H1 (cell line): Measurements from ENCODE around the gene PPP2R2C. TPM values are rescaled to one million over a fixed set of nuclear protein-coding genes. Genes with fewer than 3 reads are reported as not detected.

Source experiments
- CTCF ChIA-PET: fragments of 300-600 bp; sonication (Branson Sonifier 250); formaldehyde crosslinking; loops from one replicate; lab custom pipeline; 2021; ENCODE audit not compliant: partially characterized antibody; lab: Charles Lee
- POLR2A ChIA-PET: fragments of 300-600 bp; sonication (Branson Sonifier 250); formaldehyde crosslinking; loops from one replicate; lab custom pipeline; 2021; ENCODE audit warnings: inconsistent platforms; ENCODE audit not compliant: partially characterized antibody; lab: Charles Lee
- DNase-seq, 2 experiments: peaks; one replicate each; pipeline versions ENCODE4 v3.0.0 to v3.0.0-alpha.2; 2010 to 2022; ENCODE audit warnings: low spot score in 2 of 2, low read depth in 1 of 2, mixed read lengths in 1 of 2
- FAIRE-seq: peaks from 2 replicates; lab custom pipeline; 2011; peaks lifted over from hg19 to GRCh38; lab: Jason Lieb, UNC
- H2AFZ ChIP-seq: 2 replicates; pipeline ENCODE4 v1.8.1; 2012; ENCODE audit warnings: low read length, inconsistent platforms
- H2AK5ac ChIP-seq: 2 replicates; pipeline ENCODE4 v1.6.1; 2013; ENCODE audit warnings: low read depth, low read length
- H2BK120ac ChIP-seq: replicated peaks from 2 replicates; pipeline ENCODE3; 2013; ENCODE audit warnings: low read depth, low read length, inconsistent platforms
- H2BK12ac ChIP-seq: 2 replicates; pipeline ENCODE4 v1.6.1; 2013; ENCODE audit warnings: low read depth, low read length
- H2BK15ac ChIP-seq: 2 replicates; pipeline ENCODE4 v1.6.1; 2013; ENCODE audit warnings: low read length
- H2BK20ac ChIP-seq: 2 replicates; pipeline ENCODE4 v1.6.1; 2013; ENCODE audit warnings: low read length
- H2BK5ac ChIP-seq: 2 replicates; pipeline ENCODE4 v1.6.1; 2013; ENCODE audit warnings: low read depth, low read length
- H3K14ac ChIP-seq: 2 replicates; pipeline ENCODE4 v1.6.1; 2013; ENCODE audit warnings: inconsistent platforms; ENCODE audit not compliant: insufficient read length
- H3K18ac ChIP-seq: 2 replicates; pipeline ENCODE4 v1.6.1; 2013; ENCODE audit warnings: low read length; ENCODE audit errors: extremely low read depth
- H3K23ac ChIP-seq: 2 replicates; pipeline ENCODE4 v1.6.1; 2013; ENCODE audit warnings: inconsistent platforms; ENCODE audit not compliant: insufficient read length
- H3K23me2 ChIP-seq: 2 replicates; pipeline ENCODE4 v1.6.1; 2013; ENCODE audit warnings: low read depth, low read length
- H3K27ac ChIP-seq: 2 replicates; pipeline ENCODE4 v1.6.1; 2011; ENCODE audit warnings: low read depth, low read length, inconsistent platforms
- H3K27me3 ChIP-seq, 4 experiments: replicated peaks in 1 of 4; 1 replicate in 1 of 4; 2 replicates in 3 of 4; pipeline versions ENCODE4 v1.6.1 to v1.8.1; 2011 to 2013; ENCODE audit warnings: low read length in 3 of 4, mild to moderate bottlenecking in 3 of 4, inconsistent platforms in 2 of 4, mixed read lengths in 2 of 4, moderate library complexity in 1 of 4; ENCODE audit not compliant: control insufficient read depth in 3 of 4, insufficient read depth in 3 of 4; ENCODE audit errors: extremely low read depth in 1 of 4
- H3K36me3 ChIP-seq, 4 experiments: 2 replicates each; pipeline versions ENCODE4 v1.6.1 to v1.8.1; 2011 to 2013; ENCODE audit warnings: mild to moderate bottlenecking in 4 of 4, low read length in 3 of 4, moderate library complexity in 2 of 4, control low read depth in 1 of 4, inconsistent platforms in 1 of 4; ENCODE audit not compliant: insufficient read depth in 4 of 4, control insufficient read depth in 2 of 4
- H3K4ac ChIP-seq: replicated peaks from 2 replicates; pipeline ENCODE3; 2013; ENCODE audit warnings: low read length, low read depth, mixed read lengths, inconsistent platforms; ENCODE audit not compliant: insufficient read length
- H3K4me1 ChIP-seq, 4 experiments: replicated peaks in 1 of 4; 1 replicate in 1 of 4; 2 replicates in 3 of 4; pipeline versions ENCODE4 v1.6.1 to v1.8.1; 2011 to 2013; ENCODE audit warnings: low read length in 3 of 4, inconsistent platforms in 2 of 4, mixed read lengths in 1 of 4; ENCODE audit not compliant: insufficient read depth in 4 of 4, control insufficient read depth in 3 of 4
- H3K4me2 ChIP-seq, 2 experiments: 2 replicates each; pipeline versions ENCODE4 v1.6.1 to v1.8.1; 2011 to 2013; ENCODE audit warnings: low read depth in 2 of 2, low read length in 2 of 2, control low read depth in 1 of 2, inconsistent platforms in 1 of 2, mild to moderate bottlenecking in 1 of 2; ENCODE audit not compliant: insufficient read depth in 1 of 2
- H3K4me3 ChIP-seq, 4 experiments: fragments of 200-600, 300-600 bp in 1 of 4; sonication (generic), shearing (Covaris generic), sonication (Bioruptor Twin) in 1 of 4; 2 replicates each; pipeline versions ENCODE4 v1.5.1 to v1.8.1; 2011 to 2016; ENCODE audit warnings: low read length in 4 of 4, low read depth in 3 of 4, control low read depth in 2 of 4, inconsistent platforms in 2 of 4, mild to moderate bottlenecking in 2 of 4, mixed read lengths in 1 of 4, moderate library complexity in 1 of 4; ENCODE audit not compliant: insufficient read depth in 2 of 4; ENCODE audit errors: extremely low read depth in 1 of 4
- H3K56ac ChIP-seq: replicated peaks from 2 replicates; pipeline ENCODE3; 2013; ENCODE audit warnings: low read depth, mild to moderate bottlenecking, mixed read lengths, low read length, inconsistent platforms; ENCODE audit not compliant: insufficient read length
- H3K79me1 ChIP-seq: 2 replicates; pipeline ENCODE4 v1.6.1; 2013; ENCODE audit warnings: low read depth, low read length, control low read depth
- H3K79me2 ChIP-seq, 2 experiments: 2 replicates each; pipeline versions ENCODE4 v1.6.1 to v1.8.1; 2012 to 2013; ENCODE audit warnings: low read length in 2 of 2, mild to moderate bottlenecking in 2 of 2, inconsistent platforms in 1 of 2; ENCODE audit not compliant: insufficient read depth in 2 of 2, control insufficient read depth in 1 of 2
- H3K9ac ChIP-seq, 4 experiments: replicated peaks in 1 of 4; 1 replicate in 1 of 4; 2 replicates in 3 of 4; pipeline versions ENCODE4 v1.6.1 to v1.8.1; 2011 to 2013; ENCODE audit warnings: low read depth in 3 of 4, low read length in 3 of 4, control low read depth in 2 of 4, mild to moderate bottlenecking in 2 of 4, moderate library complexity in 2 of 4, inconsistent platforms in 1 of 4; ENCODE audit errors: extremely low read depth in 1 of 4
- H3K9me3 ChIP-seq, 2 experiments: 2 replicates each; pipeline versions ENCODE4 v1.6.1 to v1.8.1; 2012 to 2013; ENCODE audit warnings: mild to moderate bottlenecking in 2 of 2, moderate library complexity in 2 of 2, control low read depth in 1 of 2, inconsistent platforms in 1 of 2, low read depth in 1 of 2, low read length in 1 of 2, mixed read lengths in 1 of 2; ENCODE audit not compliant: insufficient read depth in 2 of 2
- H4K20me1 ChIP-seq, 2 experiments: replicated peaks in 1 of 2; 2 replicates each; pipeline versions ENCODE3 to v1.8.1; 2011 to 2013; ENCODE audit warnings: inconsistent platforms in 2 of 2, low read length in 2 of 2, mild to moderate bottlenecking in 1 of 2; ENCODE audit not compliant: insufficient read depth in 2 of 2, control insufficient read depth in 1 of 2
- H4K5ac ChIP-seq: 2 replicates; pipeline ENCODE4 v1.6.1; 2013; ENCODE audit warnings: low read length, low read depth, mixed read lengths, inconsistent platforms; ENCODE audit not compliant: insufficient read length
- H4K8ac ChIP-seq: 2 replicates; pipeline ENCODE4 v1.8.0; 2013; ENCODE audit warnings: mild to moderate bottlenecking, moderate library complexity, low read length, inconsistent platforms; ENCODE audit not compliant: insufficient read depth; ENCODE audit errors: extremely low read depth
- H4K91ac ChIP-seq: replicated peaks from 2 replicates; pipeline ENCODE3; 2013; ENCODE audit warnings: low read length, mixed read lengths, inconsistent platforms; ENCODE audit not compliant: insufficient read length
- ATF2 ChIP-seq: IDR thresholded peaks from 2 replicates; pipeline ENCODE4 v1.6.1; 2012; ENCODE audit warnings: low read length, inconsistent platforms
- CEBPB ChIP-seq: IDR thresholded peaks from 2 replicates; pipeline ENCODE4 v1.6.1; 2012; ENCODE audit warnings: low read depth, low read length
- CTBP2 ChIP-seq: IDR thresholded peaks from 2 replicates; pipeline ENCODE4 v1.7.0; 2011; ENCODE audit warnings: borderline replicate concordance, mild to moderate bottlenecking, moderate library complexity, mixed read lengths, low read length; ENCODE audit not compliant: insufficient read depth, insufficient read length
- CTCF ChIP-seq, 3 experiments: IDR thresholded peaks; 1 replicate in 2 of 3; 2 replicates in 1 of 3; pipeline versions ENCODE4 v1.5.1 to v1.6.1; 2011; ENCODE audit warnings: low read length in 3 of 3, mild to moderate bottlenecking in 3 of 3, inconsistent platforms in 2 of 3, low read depth in 1 of 3, moderate library complexity in 1 of 3; ENCODE audit not compliant: insufficient read depth in 1 of 3; ENCODE audit errors: control extremely low read depth in 1 of 3
- EGR1 ChIP-seq: IDR thresholded peaks from 2 replicates; pipeline ENCODE4 v1.6.1; 2011; ENCODE audit warnings: low read depth, low read length, borderline replicate concordance
- KDM1A ChIP-seq: fragments of 200-600, 300-600 bp; sonication (generic); IDR thresholded peaks from 2 replicates; pipeline ENCODE4 v1.7.1; 2016; ENCODE audit warnings: mild to moderate bottlenecking, low read length, borderline replicate concordance
- SP2 ChIP-seq: IDR thresholded peaks from 2 replicates; pipeline ENCODE4 v1.6.1; 2012; ENCODE audit warnings: mild to moderate bottlenecking, low read length, inconsistent platforms
- TCF12 ChIP-seq: IDR thresholded peaks from 2 replicates; pipeline ENCODE4 v1.6.1; 2011; ENCODE audit warnings: low read depth, mild to moderate bottlenecking, low read length
- TEAD4 ChIP-seq: IDR thresholded peaks from 2 replicates; pipeline ENCODE4 v1.6.1; 2012; ENCODE audit warnings: low read depth, low read length, inconsistent platforms, mixed read lengths
- WGBS, 2 experiments: shearing (Covaris generic) in 1 of 2; methylation state at CpG; one replicate each; pipeline versions ENCODE4 v1.1.6 to v1.1.7; 2013 to 2015; ENCODE audit warnings: low lambda C conversion rate in 2 of 2, mixed read lengths in 2 of 2, inconsistent platforms in 1 of 2, low coverage in 1 of 2, missing lambda C conversion rate in 1 of 2; ENCODE audit not compliant: insufficient replicate concordance in 2 of 2, insufficient coverage in 1 of 2, insufficient read length in 1 of 2; ENCODE audit errors: extremely low coverage in 1 of 2, missing lambda C conversion rate in 1 of 2; 5-methylcytosine and 5-hydroxymethylcytosine counted together
- polyA plus RNA-seq, 7 experiments: library from polyadenylated mRNA; depleted of rRNA in 3 of 7; stranded (reverse) in 5 of 7; unstranded in 2 of 7; fragments of >200 nt in 5 of 7; fragments of 200-250 nt in 2 of 7; gene quantifications; 1 replicate in 5 of 7; 2 replicates in 1 of 7; 4 replicates in 1 of 7; pipeline versions ENCODE4 v1.2.1 to v1.2.3, GENCODE V29; 2011 to 2013; ENCODE audit warnings: missing spikeins in 2 of 7, mixed read lengths in 2 of 7
- total RNA-seq: library from RNA; stranded (reverse); fragmentation: NEBNext Ultra II Directional; extraction: Animal tissue kit (Norgen Biotek cat#: 25700); gene quantifications from 2 replicates; pipeline ENCODE4 v1.2.1, GENCODE V29; 2021

The PPP2R2C gene
- total and polyA plus RNA-seq, 2 of the 8 experiments (the other 6 are each of a cell fraction or from before 2014, with no cell fraction given): 6.4 TPM

- no peak overlapping the region for H2AFZ ChIP-seq
- DNase-seq (no peak), FAIRE-seq (no peak)
- no peak overlapping the region for H4K5ac ChIP-seq
- H3K4ac ChIP-seq: no peak overlapping the region
- H2AK5ac ChIP-seq: peak overlapping the region; percentile 53; the same call in 1 of the 2 replicates
- H3K27ac ChIP-seq: no peak overlapping the region
- no peak overlapping the region for H3K14ac ChIP-seq
- H3K23ac ChIP-seq: no peak overlapping the region
- H2BK120ac ChIP-seq: no peak overlapping the region
- no peak overlapping the region for H2BK20ac ChIP-seq
- H3K23me2 ChIP-seq: no peaks in the 10 kb centered on the region
- no peak overlapping the region for H2BK5ac ChIP-seq
- no peak overlapping the region for H3K4me2 ChIP-seq
- WGBS, 2 experiments: 69% methylated on average over 18 of the region's 19 CpGs; no CpG with 5 or more reads in 1 of the 2 experiments
- no peak overlapping the region for H2BK15ac ChIP-seq
- no peaks in the 10 kb centered on the region for H3K36me3 ChIP-seq
- H3K27me3 ChIP-seq: no peaks in the 10 kb centered on the region
- no peaks in the 10 kb centered on the region for H3K79me2 ChIP-seq
- H3K18ac ChIP-seq: no peak overlapping the region
- POLR2A ChIA-PET: no interaction called here
- H4K20me1 ChIP-seq: no peaks in the 10 kb centered on the region
- H3K4me1 ChIP-seq: peaks cover 0 to 14% (median 4%) of the 10 kb centered on the region in 4 experiments; a peak in 5 of 7 replicates
- no peak overlapping the region for H2BK12ac ChIP-seq
- H3K9ac ChIP-seq: no peak overlapping the region
- CTCF ChIA-PET: interaction anchor here (1.1 to 22.3 kb wide), 2 partner anchors 21 to 76 kb away, joined by 3 to 908 read pairs; partner anchors contain the start of gene WFS1
- no peak overlapping the region for H4K91ac ChIP-seq
- peaks cover 4 to 11% of the 10 kb centered on the region in 2 experiments; a peak in 3 of 4 replicates for H3K9me3 ChIP-seq
- H3K4me3 ChIP-seq: no peak overlapping the region
- H3K79me1 ChIP-seq: no peaks in the 10 kb centered on the region
- H4K8ac ChIP-seq: no peak overlapping the region
- no peak for TF ChIP-seq CTCF (IDR thresholded peaks at IDR 0.05; ENCODE audit: control extremely low read depth in 1 of 3, insufficient read depth in 1 of 3, low read depth in 1 of 3, low read length in 3 of 3)
- TF ChIP-seq KDM1A: no peak
- no peak for TF ChIP-seq CEBPB
- TF ChIP-seq EGR1: no peak
- TF ChIP-seq TCF12: no peak
- no peak for TF ChIP-seq CTBP2
- no peak for TF ChIP-seq ATF2
- no peak for TF ChIP-seq SP2
- TF ChIP-seq TEAD4: no peak
- no peak overlapping the region for H3K56ac ChIP-seq
These were observed 135.0 kb downstream of the PPP2R2C start for GRCh38 chr4:6337331-6337935.
